ENCODE measurements around the gene TGFA. TPM values are rescaled to one million over a fixed set of nuclear protein-coding genes. Genes with fewer than 3 reads are reported as not detected.

TGFA gene
- polyA plus RNA-seq, 1 donor (not counting 4 experiments of a cell fraction or from before 2014, with no cell fraction given): 51.7 TPM

- Histone ChIP-seq H3K79me2 (ENCODE audit: control insufficient read depth, insufficient read depth, low read length) (peaks cover 85% of the 10 kb centered on the region), H3K9ac (ENCODE audit: control insufficient read depth, extremely low read depth, insufficient read depth, low read length) (no peak overlapping the region), H4K20me1 (ENCODE audit: control insufficient read depth, extremely low read depth, insufficient read depth, low read length) (peaks cover 13% of the 10 kb centered on the region), H3K4me1 (ENCODE audit: control insufficient read depth, extremely low read depth, insufficient read depth, low read length) (peaks cover 63% of the 10 kb centered on the region), H3K27me3 (ENCODE audit: control insufficient read depth, extremely low read depth, insufficient read depth, low read length) (no peaks in the 10 kb centered on the region), H3K27ac (ENCODE audit: control insufficient read depth, insufficient read depth, low read length) (no peak overlapping the region), H3K4me3 (ENCODE audit: control insufficient read depth in 2 of 3, extremely low read depth in 1 of 3, insufficient read depth in 2 of 3, low read depth in 1 of 3, low read length in 3 of 3) (no peak overlapping the region), H3K9me1 (ENCODE audit: control insufficient read depth, extremely low read depth, insufficient read depth, low read length) (peaks cover 13% of the 10 kb centered on the region), H3K36me3 (ENCODE audit: control insufficient read depth in 2 of 2, extremely low read depth in 1 of 2, insufficient read depth in 2 of 2, low read length in 2 of 2) (peaks cover 2 to 12% of the 10 kb centered on the region in 2 experiments), H3K4me2 (ENCODE audit: control insufficient read depth, extremely low read depth, insufficient read depth, low read depth, low read length) (no peak overlapping the region), H3K9me3 (ENCODE audit: control insufficient read depth, low read depth, low read length) (no peaks in the 10 kb centered on the region), H2AFZ (ENCODE audit: control insufficient read depth, low read length) (no peak overlapping the region)
- no peak for TF ChIP-seq CTCF (optimal IDR thresholded peaks at IDR 0.05 in 1 of 3, IDR thresholded peaks at IDR 0.05 in 1 of 3, conservative IDR thresholded peaks at IDR 0.05 in 1 of 3; ENCODE audit: extremely low read depth in 1 of 3, insufficient read depth in 2 of 3, low read length in 3 of 3)
- TF ChIP-seq EZH2 (IDR thresholded peaks at IDR 0.05; ENCODE audit: low read length): no peak
- FAIRE-seq: no peak
- DNase-seq (ENCODE audit: low read depth, low spot score): no peak
- dilution Hi-C loops (cut with MboI; ENCODE audit: extremely low pct_ligation_motif_present, low sequenced_read_pairs): no loop called here
These were observed 24.7 kb downstream of the TGFA start for GRCh38 chr2:70528929-70529328.

GRCh38 chr2:70528276-70528675 lies 25.4 kb downstream of the TGFA start:
- H3K9me1 ChIP-seq (ENCODE audit: control insufficient read depth, extremely low read depth, insufficient read depth, low read length): peaks cover 11% of the 10 kb centered on the region
- H3K36me3 ChIP-seq (ENCODE audit: control insufficient read depth in 2 of 2, extremely low read depth in 1 of 2, insufficient read depth in 2 of 2, low read length in 2 of 2): peaks cover 2 to 12% of the 10 kb centered on the region in 2 experiments
- no peak overlapping the region for H3K4me3 ChIP-seq (ENCODE audit: control insufficient read depth in 2 of 3, extremely low read depth in 1 of 3, insufficient read depth in 2 of 3, low read depth in 1 of 3, low read length in 3 of 3)
- H3K27me3 ChIP-seq (ENCODE audit: control insufficient read depth, extremely low read depth, insufficient read depth, low read length): no peaks in the 10 kb centered on the region
- dilution Hi-C loops (cut with MboI; ENCODE audit: extremely low pct_ligation_motif_present, low sequenced_read_pairs): no loop called here
- H4K20me1 ChIP-seq (ENCODE audit: control insufficient read depth, extremely low read depth, insufficient read depth, low read length): peaks cover 12% of the 10 kb centered on the region
- peak overlapping the region; percentile 29 for H3K27ac ChIP-seq (ENCODE audit: control insufficient read depth, insufficient read depth, low read length)
- no peak overlapping the region for H2AFZ ChIP-seq (ENCODE audit: control insufficient read depth, low read length)
- DNase-seq (ENCODE audit: low read depth, low spot score): no peak
- no peak for TF ChIP-seq CTCF (optimal IDR thresholded peaks at IDR 0.05 in 1 of 3, IDR thresholded peaks at IDR 0.05 in 1 of 3, conservative IDR thresholded peaks at IDR 0.05 in 1 of 3; ENCODE audit: extremely low read depth in 1 of 3, insufficient read depth in 2 of 3, low read length in 3 of 3)
- no peak for TF ChIP-seq EZH2 (IDR thresholded peaks at IDR 0.05; ENCODE audit: low read length)
- no peak overlapping the region for H3K4me2 ChIP-seq (ENCODE audit: control insufficient read depth, extremely low read depth, insufficient read depth, low read depth, low read length)
- no peak overlapping the region for H3K9ac ChIP-seq (ENCODE audit: control insufficient read depth, extremely low read depth, insufficient read depth, low read length)
- no peak for FAIRE-seq
- H3K79me2 ChIP-seq (ENCODE audit: control insufficient read depth, insufficient read depth, low read length): peaks cover 85% of the 10 kb centered on the region
- H3K9me3 ChIP-seq (ENCODE audit: control insufficient read depth, low read depth, low read length): no peaks in the 10 kb centered on the region
- H3K4me1 ChIP-seq (ENCODE audit: control insufficient read depth, extremely low read depth, insufficient read depth, low read length): peaks cover 69% of the 10 kb centered on the region
